ENCODE data around the gene SAMD7. TPM values are rescaled to one million over a fixed set of nuclear protein-coding genes. Genes with fewer than 3 reads are reported as not detected.

SAMD7 gene
- total and polyA plus RNA-seq, 9 donors: not detected

- H3K9me3 ChIP-seq: no peaks in the 10 kb centered on the region
- H3K4me1 ChIP-seq (ENCODE audit: insufficient read depth): peaks cover 2% of the 10 kb centered on the region
- DNase-seq: peak; percentile 19 to 58 (median 34)
- no peaks in the 10 kb centered on the region for H3K36me3 ChIP-seq
- 26 to 29% (median 28%) methylated on average over 5 of the region's 5 CpGs for WGBS, 3 donors
- TF ChIP-seq, protein P1, sequence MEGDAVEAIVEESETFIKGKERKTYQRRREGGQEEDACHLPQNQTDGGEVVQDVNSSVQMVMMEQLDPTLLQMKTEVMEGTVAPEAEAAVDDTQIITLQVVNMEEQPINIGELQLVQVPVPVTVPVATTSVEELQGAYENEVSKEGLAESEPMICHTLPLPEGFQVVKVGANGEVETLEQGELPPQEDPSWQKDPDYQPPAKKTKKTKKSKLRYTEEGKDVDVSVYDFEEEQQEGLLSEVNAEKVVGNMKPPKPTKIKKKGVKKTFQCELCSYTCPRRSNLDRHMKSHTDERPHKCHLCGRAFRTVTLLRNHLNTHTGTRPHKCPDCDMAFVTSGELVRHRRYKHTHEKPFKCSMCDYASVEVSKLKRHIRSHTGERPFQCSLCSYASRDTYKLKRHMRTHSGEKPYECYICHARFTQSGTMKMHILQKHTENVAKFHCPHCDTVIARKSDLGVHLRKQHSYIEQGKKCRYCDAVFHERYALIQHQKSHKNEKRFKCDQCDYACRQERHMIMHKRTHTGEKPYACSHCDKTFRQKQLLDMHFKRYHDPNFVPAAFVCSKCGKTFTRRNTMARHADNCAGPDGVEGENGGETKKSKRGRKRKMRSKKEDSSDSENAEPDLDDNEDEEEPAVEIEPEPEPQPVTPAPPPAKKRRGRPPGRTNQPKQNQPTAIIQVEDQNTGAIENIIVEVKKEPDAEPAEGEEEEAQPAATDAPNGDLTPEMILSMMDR (IDR thresholded peaks at IDR 0.05): no peak
- no peak for TF ChIP-seq POLR2A (IDR thresholded peaks at IDR 0.05)
- no peak for TF ChIP-seq EP300 (IDR thresholded peaks at IDR 0.05)
- H3K27me3 ChIP-seq: no peaks in the 10 kb centered on the region
- no peak overlapping the region for H3K27ac ChIP-seq
- H3K4me3 ChIP-seq: no peak overlapping the region
- intact Hi-C loops (cut with DNase I): no loop called here
Observed at GRCh38 chr3:169886671-169887070, 24.7 kb upstream of the SAMD7 start.

DNA sequence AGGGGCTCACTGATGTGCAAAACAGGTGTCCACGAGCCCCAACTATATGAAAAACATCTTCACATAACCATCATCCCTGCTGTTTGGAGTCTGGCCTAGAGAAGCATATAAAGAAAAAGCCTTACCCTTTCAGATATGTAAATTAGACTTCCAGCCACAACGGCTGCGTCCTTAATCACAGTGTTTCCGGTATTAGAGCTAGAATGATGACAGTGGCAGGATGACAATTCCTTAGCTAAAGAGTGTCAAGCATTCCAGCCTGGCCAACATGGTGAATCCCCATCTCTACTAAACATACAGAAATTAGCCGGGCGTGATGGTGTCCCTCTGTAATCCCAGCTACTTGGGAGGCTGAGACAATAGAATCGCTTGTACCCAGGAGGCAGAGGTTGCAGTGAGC is 19.5 kb upstream of the SAMD7 start:
- Histone ChIP-seq H3K4me1 (ENCODE audit: insufficient read depth) (peaks cover under 1% of the 10 kb centered on the region), H3K4me3 (no peak overlapping the region), H3K27ac (no peak overlapping the region), H3K36me3 (no peaks in the 10 kb centered on the region), H3K9me3 (no peaks in the 10 kb centered on the region), H3K27me3 (no peaks in the 10 kb centered on the region)
- no peak for DNase-seq
- TF ChIP-seq, protein P1 (IDR thresholded peaks at IDR 0.05): no peak
- TF ChIP-seq EP300 (IDR thresholded peaks at IDR 0.05): no peak
- TF ChIP-seq POLR2A (IDR thresholded peaks at IDR 0.05): no peak
- intact Hi-C loops (cut with DNase I): no loop called here
- WGBS, 3 donors: 80 to 88% (median 82%) methylated on average over 7 of the region's 7 CpGs

DNA sequence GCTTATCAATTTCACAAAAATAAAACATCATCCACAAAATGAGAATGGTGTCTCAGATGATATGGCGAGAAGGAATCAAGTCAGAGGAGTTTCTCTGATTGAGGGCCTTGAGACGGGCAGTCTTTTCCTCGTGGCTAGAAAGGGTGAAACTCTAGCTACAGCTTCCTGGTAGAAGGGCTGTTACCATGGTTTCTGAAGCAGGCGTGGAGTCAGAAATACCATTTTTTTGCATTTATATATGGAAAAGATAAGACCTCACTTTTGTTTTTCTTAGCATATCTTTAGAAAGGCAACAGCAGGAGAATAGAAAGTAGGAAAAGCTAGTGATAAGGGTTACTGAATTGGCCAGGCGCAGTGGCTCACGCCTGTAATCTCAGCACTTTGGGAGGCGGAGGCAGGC is 17.3 kb upstream of the SAMD7 start:
- no peaks in the 10 kb centered on the region for H3K9me3 ChIP-seq
- DNase-seq: no peak
- WGBS, 3 donors: 36 to 46% (median 39%) methylated on average over 7 of the region's 7 CpGs
- TF ChIP-seq POLR2A (IDR thresholded peaks at IDR 0.05) (no peak), EP300 (IDR thresholded peaks at IDR 0.05) (no peak)
- TF ChIP-seq, protein P1 (IDR thresholded peaks at IDR 0.05): no peak
- no peaks in the 10 kb centered on the region for H3K36me3 ChIP-seq
- H3K4me1 ChIP-seq (ENCODE audit: insufficient read depth): no peaks in the 10 kb centered on the region
- H3K27me3 ChIP-seq: no peaks in the 10 kb centered on the region
- H3K4me3 ChIP-seq: no peak overlapping the region
- H3K27ac ChIP-seq: no peak overlapping the region
- intact Hi-C loops (cut with DNase I): no loop called here

DNA sequence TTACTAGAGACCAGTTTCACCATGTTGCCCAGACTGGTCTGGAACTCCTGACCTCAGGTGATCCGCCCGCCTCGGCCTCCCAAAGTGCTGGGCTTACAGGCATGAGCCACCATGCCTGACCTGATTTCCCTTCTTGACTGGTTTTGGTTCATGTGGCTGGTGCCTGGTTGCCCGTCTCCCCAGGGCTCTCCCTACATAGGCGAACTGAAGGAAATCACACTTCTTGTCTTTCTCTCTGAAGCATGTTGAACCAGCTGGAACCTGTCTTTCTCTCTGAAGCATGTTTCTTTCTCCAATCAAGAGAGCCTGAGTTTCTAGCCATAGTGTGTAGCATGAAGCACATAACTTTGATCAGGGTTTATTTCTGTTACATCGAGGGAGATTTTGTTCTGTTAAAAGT is 16.3 kb upstream of the SAMD7 start:
- no peaks in the 10 kb centered on the region for H3K36me3 ChIP-seq
- DNase-seq: no peak
- no peaks in the 10 kb centered on the region for H3K4me1 ChIP-seq (ENCODE audit: insufficient read depth)
- intact Hi-C loops (cut with DNase I): no loop called here
- H3K27me3 ChIP-seq: no peaks in the 10 kb centered on the region
- H3K4me3 ChIP-seq: no peak overlapping the region
- WGBS, 3 donors: 68 to 70% (median 69%) methylated on average over 6 of the region's 6 CpGs
- TF ChIP-seq EP300 (IDR thresholded peaks at IDR 0.05): no peak
- no peak overlapping the region for H3K27ac ChIP-seq
- H3K9me3 ChIP-seq: no peaks in the 10 kb centered on the region

DNA sequence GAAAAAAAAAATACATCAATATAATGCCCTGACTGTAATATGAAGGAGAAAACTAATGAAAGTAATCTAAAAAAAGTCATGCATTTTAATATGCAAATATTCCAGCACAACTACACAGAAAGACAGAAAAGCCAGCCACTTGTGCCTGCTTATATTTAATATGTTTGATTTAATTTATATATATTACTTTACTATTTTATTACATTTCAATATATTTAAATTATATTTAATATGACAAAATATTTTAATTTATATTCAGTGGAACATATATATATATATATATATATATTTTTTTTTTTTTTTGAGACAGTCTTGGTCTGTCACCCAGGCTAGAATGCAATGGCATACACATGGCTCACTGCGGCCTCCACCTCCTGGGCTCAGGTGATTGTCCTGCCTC is 14.1 kb upstream of the SAMD7 start:
- Histone ChIP-seq H3K36me3 (no peaks in the 10 kb centered on the region), H3K4me1 (ENCODE audit: insufficient read depth) (no peaks in the 10 kb centered on the region), H3K4me3 (no peak overlapping the region), H3K27ac (no peak overlapping the region), H3K9me3 (no peaks in the 10 kb centered on the region), H3K27me3 (no peaks in the 10 kb centered on the region)
- DNase-seq: no peak
- WGBS, 3 donors: 93 to 100% (median 96%) methylated on average over 1 of the region's 1 CpG
- intact Hi-C loops (cut with DNase I): no loop called here
- TF ChIP-seq POLR2A (IDR thresholded peaks at IDR 0.05): no peak
- no peak for TF ChIP-seq EP300 (IDR thresholded peaks at IDR 0.05)
- TF ChIP-seq, protein P1 (IDR thresholded peaks at IDR 0.05): no peak
